Fibroblast of villous mesenchyme (primary cell): ENCODE measurements around the gene C16orf92. TPM values are rescaled to one million over a fixed set of nuclear protein-coding genes. Genes with fewer than 3 reads are reported as not detected.
A peak's percentile ranks its signal among the peaks of the same experiment; 100 is the strongest.
"Not testable (repeated sequence)": the region's sequence is repeated elsewhere in the genome, so short reads cannot be mapped to it uniquely, and the experiment has no call there.

Source experiments
- DNase-seq: peaks from one replicate; pipeline ENCODE4 v3.0.0-alpha.2; 2010; ENCODE audit warnings: low read depth
- H3K4me3 ChIP-seq: 2 replicates; pipeline ENCODE4 v1.5.1; 2011; ENCODE audit warnings: low read depth, mild to moderate bottlenecking, low read length
- total RNA-seq: library from RNA; depleted of rRNA; stranded (reverse); fragments of >200 nt; gene quantifications from 2 replicates; pipeline ENCODE4 v1.2.3, GENCODE V29; 2012
- TF ChIP-seq, protein P1 (sequence below): IDR thresholded peaks from 2 replicates; pipeline ENCODE4 v1.5.1; 2012; ENCODE audit warnings: low read depth, mild to moderate bottlenecking, low read length; ENCODE audit not compliant: insufficient read depth

Gene C16orf92
- total RNA-seq, 1 donor, result not detected

- no peak for DNase-seq
- no peak overlapping the region for H3K4me3 ChIP-seq
- TF ChIP-seq, protein P1, sequence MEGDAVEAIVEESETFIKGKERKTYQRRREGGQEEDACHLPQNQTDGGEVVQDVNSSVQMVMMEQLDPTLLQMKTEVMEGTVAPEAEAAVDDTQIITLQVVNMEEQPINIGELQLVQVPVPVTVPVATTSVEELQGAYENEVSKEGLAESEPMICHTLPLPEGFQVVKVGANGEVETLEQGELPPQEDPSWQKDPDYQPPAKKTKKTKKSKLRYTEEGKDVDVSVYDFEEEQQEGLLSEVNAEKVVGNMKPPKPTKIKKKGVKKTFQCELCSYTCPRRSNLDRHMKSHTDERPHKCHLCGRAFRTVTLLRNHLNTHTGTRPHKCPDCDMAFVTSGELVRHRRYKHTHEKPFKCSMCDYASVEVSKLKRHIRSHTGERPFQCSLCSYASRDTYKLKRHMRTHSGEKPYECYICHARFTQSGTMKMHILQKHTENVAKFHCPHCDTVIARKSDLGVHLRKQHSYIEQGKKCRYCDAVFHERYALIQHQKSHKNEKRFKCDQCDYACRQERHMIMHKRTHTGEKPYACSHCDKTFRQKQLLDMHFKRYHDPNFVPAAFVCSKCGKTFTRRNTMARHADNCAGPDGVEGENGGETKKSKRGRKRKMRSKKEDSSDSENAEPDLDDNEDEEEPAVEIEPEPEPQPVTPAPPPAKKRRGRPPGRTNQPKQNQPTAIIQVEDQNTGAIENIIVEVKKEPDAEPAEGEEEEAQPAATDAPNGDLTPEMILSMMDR, result no peak
These were observed 7.2 kb downstream of the C16orf92 start for GRCh38 chr16:30030011-30030685.

DNA sequence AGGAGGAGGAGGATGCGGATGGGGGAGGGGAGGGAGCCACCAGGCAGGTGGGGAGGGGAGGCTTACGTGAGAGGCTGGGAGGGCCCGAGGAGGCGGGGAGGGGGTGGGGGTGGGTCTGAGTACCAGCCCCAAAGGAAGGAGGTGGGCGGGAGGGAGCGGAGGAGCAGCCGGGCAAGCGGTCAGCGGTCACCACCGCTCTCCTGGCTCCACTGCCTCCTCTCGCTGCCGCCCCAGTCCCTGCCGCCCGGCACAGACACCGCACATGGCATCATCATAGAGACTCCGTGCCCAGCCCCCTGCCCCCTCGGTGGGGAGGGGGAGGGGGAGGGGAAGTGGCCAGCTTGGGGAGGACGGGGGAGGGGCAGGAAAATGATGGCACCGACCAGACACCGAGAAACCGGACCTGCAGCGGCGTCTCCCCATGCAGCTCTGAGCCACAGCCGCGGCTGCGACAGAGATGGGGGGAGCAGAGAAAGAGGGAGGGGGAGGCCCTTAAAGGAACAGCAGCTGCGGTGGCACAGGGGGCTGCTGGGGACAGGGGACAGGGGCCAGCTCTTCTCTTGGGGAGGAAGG, 7.9 kb downstream of the C16orf92 start, which contains the start of gene TLCD3B:
TSS of gene TLCD3B (minus strand) at position 431 of the 573 bp plus-strand sequence. CDS start 744 bp downstream, outside the sequence.
- no peak within 1 kb of the TSS for H3K4me3 ChIP-seq
- no peak for DNase-seq
- TF ChIP-seq, protein P1, result no peak

DNA sequence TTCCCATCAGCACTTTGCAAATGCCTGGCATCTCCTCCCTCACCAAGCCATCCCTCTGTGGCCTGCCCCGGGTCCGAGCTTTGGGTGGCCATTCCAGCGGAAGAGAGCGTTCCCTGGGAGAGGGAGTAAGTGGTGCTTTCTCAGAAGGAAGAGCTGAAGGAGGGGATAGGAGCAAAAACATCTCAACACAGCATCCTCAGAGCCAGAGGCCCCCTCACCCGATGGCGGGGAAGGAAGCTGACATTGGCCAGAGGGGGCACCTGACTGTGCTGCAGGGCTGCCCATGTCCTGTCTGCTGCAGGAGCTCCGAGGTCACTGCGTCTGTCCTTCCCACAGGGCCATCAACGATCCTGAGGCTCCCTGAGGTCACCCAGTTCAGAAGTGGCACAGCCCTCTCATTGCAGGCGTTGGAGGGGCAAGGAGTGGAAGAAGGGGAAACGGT, 8.5 kb downstream of the C16orf92 start:
- H3K4me3 ChIP-seq, result no peak overlapping the region
- TF ChIP-seq, protein P1, result no peak
- no peak for DNase-seq

DNA sequence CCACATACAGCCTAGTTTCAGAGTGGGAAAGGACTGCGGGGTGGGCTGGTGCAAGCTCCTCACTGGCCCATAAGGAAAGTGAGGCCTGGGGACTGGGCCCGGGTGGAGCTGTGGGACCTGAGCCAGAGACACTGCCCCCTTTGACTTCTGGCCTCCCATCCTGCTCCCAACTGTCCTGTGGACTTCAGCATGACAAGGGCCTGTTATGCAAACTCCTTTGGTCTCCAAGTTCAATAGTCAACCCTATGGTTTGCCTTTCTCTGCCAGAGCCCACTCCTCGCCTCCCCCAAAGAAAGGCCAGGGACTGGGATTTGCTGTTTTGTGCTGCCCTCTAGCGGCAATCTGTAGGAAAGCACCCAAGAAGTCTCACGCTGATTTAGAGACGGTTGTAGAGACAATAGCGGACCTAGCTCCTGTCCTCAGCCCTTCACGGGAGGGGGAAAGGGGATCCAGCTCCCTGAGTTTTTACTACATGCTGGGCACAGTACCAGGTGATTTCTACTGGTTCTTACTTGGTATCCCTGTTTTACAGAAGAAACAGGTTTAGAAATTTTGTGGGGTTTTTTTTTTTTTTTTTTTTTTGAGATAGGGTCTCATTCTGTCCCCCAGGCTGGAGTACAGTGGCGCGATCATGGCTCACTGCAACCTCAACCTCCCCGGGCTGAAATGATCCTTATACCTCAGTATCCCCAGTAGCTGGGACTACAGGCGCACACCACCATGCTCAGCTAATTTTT, 9.3 kb downstream of the C16orf92 start:
- no peak overlapping the region for H3K4me3 ChIP-seq
- DNase-seq, result peak; percentile 67
- TF ChIP-seq, protein P1, result peak; percentile 87

- TF ChIP-seq, protein P1, result no peak
- no peak overlapping the region for H3K4me3 ChIP-seq
- DNase-seq, result no peak
These were observed 10.3 kb downstream of the C16orf92 start for GRCh38 chr16:30033270-30033669.

- TF ChIP-seq, protein P1, result no peak
- no peak overlapping the region for H3K4me3 ChIP-seq
- DNase-seq, result no peak
These were observed 17.2 kb downstream of the C16orf92 start for GRCh38 chr16:30040221-30040620.

DNA sequence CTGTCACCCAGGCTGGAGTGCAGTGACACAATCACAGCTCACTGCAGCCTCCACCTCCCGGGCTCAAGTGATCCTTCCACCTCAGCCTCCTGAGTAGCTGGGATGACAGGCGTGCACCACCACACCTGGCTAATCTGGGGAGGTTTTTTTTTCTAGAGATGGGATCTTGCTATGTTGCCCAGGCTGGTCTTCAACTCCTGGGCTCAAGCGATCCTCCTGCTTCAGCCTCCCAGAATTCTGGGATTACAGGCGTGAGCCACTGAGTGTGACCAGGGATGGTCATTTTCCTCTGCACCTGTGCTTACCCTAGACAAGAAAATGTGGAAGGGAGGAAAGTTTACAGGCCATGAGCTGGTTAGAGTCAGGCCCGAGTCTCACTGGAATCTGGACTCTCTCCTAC, 17.7 kb downstream of the C16orf92 start:
- DNase-seq, result not testable (repeated sequence)

More for the DNA sequence above, 17.7 kb downstream of the C16orf92 start:
- not testable (repeated sequence) for H3K4me3 ChIP-seq
